Endodermal cell (in vitro differentiated cells): Measurements from ENCODE around the gene FAF2. TPM values are rescaled to one million over a fixed set of nuclear protein-coding genes. Genes with fewer than 3 reads are reported as not detected.

Source experiments
- DNase-seq: peaks from one replicate; pipeline ENCODE4 v3.0.0-alpha.2; 2017
- H3K27ac ChIP-seq: 2 replicates; pipeline ENCODE4 v1.5.1; 2013; ENCODE audit warnings: mild to moderate bottlenecking, low read depth, low read length, moderate library complexity
- H3K27me3 ChIP-seq: 2 replicates; pipeline ENCODE4 v1.6.1; 2013; ENCODE audit warnings: mild to moderate bottlenecking, low read length, moderate library complexity; ENCODE audit not compliant: insufficient read depth, control insufficient read depth, poor library complexity, severe bottlenecking
- H3K36me3 ChIP-seq: 2 replicates; pipeline ENCODE4 v1.7.0; 2013; ENCODE audit warnings: mild to moderate bottlenecking, low read length, moderate library complexity; ENCODE audit not compliant: control insufficient read depth, insufficient read depth
- H3K4me1 ChIP-seq: one replicate; pipeline ENCODE4 v1.7.0; 2013; ENCODE audit warnings: low read length; ENCODE audit not compliant: control insufficient read depth, insufficient read depth
- H3K4me3 ChIP-seq: 2 replicates; pipeline ENCODE4 v1.5.1; 2013; ENCODE audit warnings: mild to moderate bottlenecking, low read length, moderate library complexity
- H3K9ac ChIP-seq: 2 replicates; pipeline ENCODE4 v1.6.1; 2013; ENCODE audit warnings: mild to moderate bottlenecking, low read length, moderate library complexity; ENCODE audit not compliant: poor library complexity, severe bottlenecking; ENCODE audit errors: extremely low read depth
- H3K9me3 ChIP-seq: 2 replicates; pipeline ENCODE4 v1.6.1; 2013; ENCODE audit warnings: mild to moderate bottlenecking, low read length, moderate library complexity; ENCODE audit not compliant: control insufficient read depth
- H3K27ac Mint-ChIP-seq: 2 replicates; pipeline ENCODE4 v1.8.0; 2020; ENCODE audit warnings: mixed read lengths
- H3K27me3 Mint-ChIP-seq: 2 replicates; pipeline ENCODE4 v1.8.0; 2021; ENCODE audit warnings: mild to moderate bottlenecking, mixed read lengths; ENCODE audit not compliant: insufficient read depth
- H3K36me3 Mint-ChIP-seq: 2 replicates; pipeline ENCODE4 v1.8.0; 2020; ENCODE audit warnings: low read depth, mixed read lengths
- H3K4me1 Mint-ChIP-seq: 2 replicates; pipeline ENCODE4 v1.8.0; 2020; ENCODE audit warnings: mixed read lengths
- H3K4me3 Mint-ChIP-seq: 2 replicates; pipeline ENCODE4 v1.8.0; 2020; ENCODE audit warnings: mild to moderate bottlenecking, moderate library complexity, mixed read lengths
- H3K9me3 Mint-ChIP-seq: 2 replicates; pipeline ENCODE4 v1.8.0; 2020; ENCODE audit warnings: mild to moderate bottlenecking, mixed read lengths
- WGBS, 2 experiments: methylation state at CpG; one replicate each; pipeline versions ENCODE4 v1.1.5 to v1.1.7; 2013; ENCODE audit warnings: missing lambda C conversion rate in 2 of 2, mixed read lengths in 1 of 2; ENCODE audit not compliant: insufficient coverage in 1 of 2, insufficient read length in 1 of 2; 5-methylcytosine and 5-hydroxymethylcytosine counted together
- total RNA-seq, 2 donors: library from RNA; stranded (reverse); fragmentation: NEBNext Ultra II Directional in 1 of 2; extraction: Animal tissue kit (Norgen Biotek cat#: 25700) in 1 of 2; gene quantifications; 2 replicates in 1 of 2; 3 replicates in 1 of 2; pipeline ENCODE4 v1.2.1, GENCODE V29; 2021
- TF ChIP-seq, protein P1 (sequence below): fragments of 200-600 bp; sonication (generic); conservative IDR thresholded peaks from 2 replicates; pipeline ENCODE4 v1.5.0; 2021; ENCODE audit warnings: antibody characterized with exemption, mild to moderate bottlenecking

The FAF2 gene
- total RNA-seq, 2 donors from 2014 or later: 42.9 to 53.0 TPM

DNA sequence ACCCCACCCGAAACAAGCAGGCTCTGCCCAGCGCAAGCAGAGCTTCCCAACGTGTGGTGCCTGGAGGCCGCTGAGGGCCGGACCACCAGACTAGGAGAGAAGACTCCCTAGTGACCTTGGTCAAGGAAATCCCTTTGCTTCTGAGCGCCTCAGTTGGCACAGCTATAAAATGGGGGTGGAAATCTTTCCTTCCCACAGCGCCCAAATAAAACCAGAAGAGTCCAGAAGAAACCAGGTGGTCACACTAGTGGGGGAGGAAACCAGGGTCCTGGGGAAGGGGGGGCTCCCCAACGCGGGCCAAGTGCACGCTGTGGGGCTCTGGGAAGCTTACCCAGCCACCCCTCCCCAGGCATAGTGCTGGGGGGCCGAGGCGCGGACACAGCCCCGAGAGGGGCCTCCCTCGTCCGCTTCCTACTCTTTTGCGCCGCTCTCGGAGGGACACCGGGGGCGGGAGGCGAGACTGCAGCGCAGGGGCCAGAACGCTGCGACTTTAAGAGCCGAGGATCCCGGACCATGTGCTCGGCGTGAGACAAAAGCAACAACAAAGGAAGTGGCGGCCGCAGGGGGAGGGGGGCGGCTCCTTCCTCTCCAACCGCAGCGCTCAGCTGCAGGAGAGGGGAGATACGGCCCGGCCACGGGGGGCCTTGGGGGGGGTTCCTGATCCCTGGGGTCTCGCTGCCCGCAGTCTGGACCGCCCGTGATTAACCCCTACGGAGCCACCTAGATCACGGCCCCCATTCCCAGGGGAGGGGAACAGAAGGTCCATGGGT is 88.1 kb downstream of the FAF2 start:
- H3K4me3 ChIP-seq: peak overlapping the region; percentile 99
- H3K9me3 Mint-ChIP-seq: no peaks in the 10 kb centered on the region
- WGBS, 2 experiments: 0 to 1% methylated on average over 16 to 43 of the region's 43 CpGs
- peak overlapping the region; percentile 96 for H3K4me3 Mint-ChIP-seq
- H3K36me3 ChIP-seq: peaks cover 37% of the 10 kb centered on the region
- H3K27me3 ChIP-seq: no peaks in the 10 kb centered on the region
- TF ChIP-seq, protein P1, sequence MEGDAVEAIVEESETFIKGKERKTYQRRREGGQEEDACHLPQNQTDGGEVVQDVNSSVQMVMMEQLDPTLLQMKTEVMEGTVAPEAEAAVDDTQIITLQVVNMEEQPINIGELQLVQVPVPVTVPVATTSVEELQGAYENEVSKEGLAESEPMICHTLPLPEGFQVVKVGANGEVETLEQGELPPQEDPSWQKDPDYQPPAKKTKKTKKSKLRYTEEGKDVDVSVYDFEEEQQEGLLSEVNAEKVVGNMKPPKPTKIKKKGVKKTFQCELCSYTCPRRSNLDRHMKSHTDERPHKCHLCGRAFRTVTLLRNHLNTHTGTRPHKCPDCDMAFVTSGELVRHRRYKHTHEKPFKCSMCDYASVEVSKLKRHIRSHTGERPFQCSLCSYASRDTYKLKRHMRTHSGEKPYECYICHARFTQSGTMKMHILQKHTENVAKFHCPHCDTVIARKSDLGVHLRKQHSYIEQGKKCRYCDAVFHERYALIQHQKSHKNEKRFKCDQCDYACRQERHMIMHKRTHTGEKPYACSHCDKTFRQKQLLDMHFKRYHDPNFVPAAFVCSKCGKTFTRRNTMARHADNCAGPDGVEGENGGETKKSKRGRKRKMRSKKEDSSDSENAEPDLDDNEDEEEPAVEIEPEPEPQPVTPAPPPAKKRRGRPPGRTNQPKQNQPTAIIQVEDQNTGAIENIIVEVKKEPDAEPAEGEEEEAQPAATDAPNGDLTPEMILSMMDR: no peak
- peak overlapping the region; percentile 100 for H3K9ac ChIP-seq
- peak overlapping the region; percentile 99 for H3K27ac Mint-ChIP-seq
- H3K4me1 ChIP-seq: peaks cover 15% of the 10 kb centered on the region
- H3K27me3 Mint-ChIP-seq: no peaks in the 10 kb centered on the region
- peaks cover 28% of the 10 kb centered on the region for H3K4me1 Mint-ChIP-seq
- H3K36me3 Mint-ChIP-seq: peaks cover 18% of the 10 kb centered on the region
- H3K9me3 ChIP-seq: no peaks in the 10 kb centered on the region
- peak; percentile 90 for DNase-seq
- peak overlapping the region; percentile 100 for H3K27ac ChIP-seq

DNA sequence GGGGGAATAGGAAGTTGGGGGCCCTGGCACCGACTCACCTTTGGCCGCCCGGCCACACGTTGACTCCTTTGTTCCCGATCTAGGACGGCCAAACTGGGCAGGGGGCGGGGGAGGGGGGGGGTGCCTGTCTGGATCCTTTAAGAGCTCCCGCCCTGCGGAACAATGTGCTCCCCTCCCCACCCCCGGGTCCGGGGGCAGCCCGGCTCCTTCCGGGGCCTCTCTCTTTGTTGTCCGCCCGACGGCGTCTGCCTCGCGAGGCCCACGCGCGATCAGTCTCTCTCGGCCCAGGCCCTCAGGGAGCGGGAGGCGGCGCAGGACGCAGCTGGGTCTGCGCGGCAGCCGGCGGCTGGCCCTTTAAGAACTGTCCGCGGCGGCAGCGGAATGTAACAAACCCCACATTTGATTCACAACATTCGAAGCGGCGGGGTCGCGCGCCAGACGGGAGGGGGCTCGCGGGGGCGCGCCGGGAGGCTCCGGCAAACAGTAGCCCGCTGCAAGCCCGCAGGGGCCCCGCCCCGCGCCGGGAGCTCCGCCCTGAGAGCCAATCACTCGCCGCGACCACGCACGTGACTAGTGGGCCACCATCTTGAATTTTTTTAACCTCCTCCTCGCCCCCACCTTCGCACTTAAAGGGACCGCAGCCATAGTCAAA is 88.8 kb downstream of the FAF2 start, which contains the start of gene RNF44:
Gene RNF44, minus strand, starts transcription at position 501 of the 652 bp plus-strand sequence. CDS start 4,930 bp downstream, outside the sequence.
- peaks cover 31% of the 10 kb centered on the region for H3K36me3 ChIP-seq

DNA sequence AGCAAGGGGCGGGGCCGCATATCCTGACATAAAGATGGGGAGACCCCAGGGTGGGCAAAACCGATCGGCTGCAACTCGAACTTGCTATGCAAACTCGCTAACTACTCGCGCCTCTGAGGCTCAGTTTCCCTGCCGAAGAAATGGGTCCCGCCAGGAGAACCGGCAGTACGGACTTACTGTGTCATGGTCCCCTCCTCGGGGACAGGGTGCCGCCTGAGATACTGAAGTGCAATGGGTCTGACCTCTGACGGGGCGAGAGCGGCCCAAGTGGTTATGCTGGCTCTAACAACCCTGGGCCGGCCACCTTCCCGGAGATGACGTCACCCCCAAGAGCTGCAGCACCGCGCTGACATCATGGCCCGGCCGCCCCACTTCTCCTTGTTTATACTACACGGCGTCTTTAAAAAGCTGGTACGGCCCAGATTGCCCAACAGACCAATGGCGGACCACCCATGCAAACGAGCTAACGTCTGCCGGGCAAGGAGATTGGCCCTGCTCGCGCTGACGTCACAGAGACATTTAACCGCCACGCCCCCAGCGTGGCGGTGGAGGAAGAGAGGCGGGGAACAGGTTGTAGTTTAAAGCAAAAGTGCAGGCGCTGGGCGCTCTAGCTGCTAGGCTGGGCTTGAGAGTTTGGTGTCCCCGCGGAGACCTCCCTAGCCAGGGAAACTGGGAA is 89.5 kb downstream of the FAF2 start:
- peak overlapping the region; percentile 100 for H3K27ac ChIP-seq
- H3K27me3 ChIP-seq: no peaks in the 10 kb centered on the region
- WGBS, 2 experiments: 0 to 1% methylated on average over 33 to 43 of the region's 43 CpGs
- peak overlapping the region; percentile 99 for H3K27ac Mint-ChIP-seq
- H3K36me3 ChIP-seq: peaks cover 26% of the 10 kb centered on the region
- H3K9me3 Mint-ChIP-seq: no peaks in the 10 kb centered on the region
- H3K4me1 ChIP-seq: peaks cover 22% of the 10 kb centered on the region
- peak overlapping the region; percentile 100 for H3K9ac ChIP-seq
- H3K27me3 Mint-ChIP-seq: no peaks in the 10 kb centered on the region
- H3K9me3 ChIP-seq: no peaks in the 10 kb centered on the region
- H3K4me1 Mint-ChIP-seq: peaks cover 39% of the 10 kb centered on the region
- peak; percentile 99 for DNase-seq
- H3K4me3 ChIP-seq: peak overlapping the region; percentile 99
- H3K36me3 Mint-ChIP-seq: peaks cover 17% of the 10 kb centered on the region
- TF ChIP-seq, protein P1: no peak
- peak overlapping the region; percentile 96 for H3K4me3 Mint-ChIP-seq

More for the DNA sequence above, 88.8 kb downstream of the FAF2 start, which contains the start of gene RNF44:
- Histone ChIP-seq H3K4me1 (peaks cover 22% of the 10 kb centered on the region), H3K27ac (peak within 1 kb of the TSS; percentile 100), H3K4me3 (peak within 1 kb of the TSS; percentile 99), H3K9ac (peak within 1 kb of the TSS; percentile 100), H3K27me3 (no peaks in the 10 kb centered on the region), H3K9me3 (no peaks in the 10 kb centered on the region)
- Mint-ChIP-seq H3K4me3 (peak within 1 kb of the TSS; percentile 96), H3K9me3 (no peaks in the 10 kb centered on the region), H3K27me3 (no peaks in the 10 kb centered on the region), H3K4me1 (peaks cover 34% of the 10 kb centered on the region), H3K36me3 (peaks cover 17% of the 10 kb centered on the region), H3K27ac (peak within 1 kb of the TSS; percentile 99)
- TF ChIP-seq, protein P1: no peak
- peak; percentile 99 for DNase-seq
- 0% methylated on average over 12 to 63 of the region's 63 CpGs for WGBS, 2 experiments
